Lung (tissue), 12 donors: ENCODE data around the gene RNF227. TPM values are rescaled to one million over a fixed set of nuclear protein-coding genes. Genes with fewer than 3 reads are reported as not detected.
A peak's percentile ranks its signal among the peaks of the same experiment; 100 is the strongest.

Experiments
- ATAC-seq: fragments of 200-7000 bp; cut with Tn5 transposase; one replicate; pipeline ENCODE4 v1.9.1; 2020; ENCODE audit warnings: moderate number of reproducible peaks; ENCODE audit not compliant: insufficient read depth, low FRiP score
- DNase-seq, 3 donors: peaks; one replicate each; pipeline ENCODE4 v3.0.0-alpha.2; 2013 to 2017
- H3K27ac ChIP-seq, 2 donors: one replicate each; pipeline ENCODE4 v1.5.1; 2013; ENCODE audit warnings: mild to moderate bottlenecking in 2 of 2, moderate library complexity in 2 of 2, control low read depth in 1 of 2, inconsistent platforms in 1 of 2, low read depth in 1 of 2, low read length in 1 of 2
- H3K27me3 ChIP-seq, 3 donors: one replicate each; pipeline ENCODE4 v1.5.1; 2013; ENCODE audit warnings: low read length in 2 of 3; ENCODE audit not compliant: control insufficient read depth in 3 of 3, insufficient read depth in 3 of 3
- H3K36me3 ChIP-seq, 4 donors: one replicate each; pipeline ENCODE4 v1.5.1; 2013; ENCODE audit warnings: low read length in 4 of 4, mild to moderate bottlenecking in 1 of 4, moderate library complexity in 1 of 4; ENCODE audit not compliant: control insufficient read depth in 4 of 4, insufficient read depth in 4 of 4
- H3K4me1 ChIP-seq, 5 donors: one replicate each; pipeline ENCODE4 v1.5.1; 2013; ENCODE audit warnings: low read length in 5 of 5, mild to moderate bottlenecking in 2 of 5, moderate library complexity in 1 of 5; ENCODE audit not compliant: control insufficient read depth in 5 of 5, insufficient read depth in 5 of 5
- H3K4me3 ChIP-seq: one replicate; pipeline ENCODE4 v1.5.1; 2013; ENCODE audit warnings: mild to moderate bottlenecking, control low read depth, moderate library complexity
- H3K9ac ChIP-seq, 2 donors: one replicate each; pipeline ENCODE4 v1.5.1; 2013; ENCODE audit warnings: low read length in 2 of 2, control low read depth in 1 of 2; ENCODE audit not compliant: insufficient read depth in 1 of 2
- H3K9me3 ChIP-seq, 4 donors: one replicate each; pipeline ENCODE4 v1.5.1; 2013; ENCODE audit warnings: low read length in 3 of 4, mild to moderate bottlenecking in 1 of 4, moderate library complexity in 1 of 4; ENCODE audit not compliant: control insufficient read depth in 4 of 4, insufficient read depth in 3 of 4
- CTCF ChIP-seq: IDR thresholded peaks from 2 replicates; pipeline ENCODE4 v1.5.1; 2012; ENCODE audit warnings: mild to moderate bottlenecking; ENCODE audit errors: control extremely low read depth, extremely low read depth
- WGBS, 2 donors: extraction: QIAGEN DNeasy Blood & Tissue Kit; methylation state at CpG; one replicate each; pipeline ENCODE4 v1.1.7; 2013; 5-methylcytosine and 5-hydroxymethylcytosine counted together
- polyA plus RNA-seq, 2 donors: library from polyadenylated mRNA; stranded (reverse); fragments of 200-250 nt; gene quantifications; one replicate each; pipeline ENCODE4 v1.2.1, GENCODE V29; 2013
- total RNA-seq, 2 donors: library from RNA; depleted of rRNA in 1 of 2; stranded (reverse); fragments of >200 nt in 1 of 2; gene quantifications; one replicate each; pipeline ENCODE4 v1.2.1, GENCODE V29; 2014 to 2021
- donor health status: control.
- donor health status: control.
- donor health status: Bipolar disorder and iron deficiency.
- donor health status: healthy.
- donor health status: DM: yes; HTN: yes; CAD: no.

Gene RNF227
- total and polyA plus RNA-seq, 4 donors = 4.1 to 8.0 (median 5.7) TPM

GRCh38 chr17:7894866-7895265, 21.2 kb downstream of the RNF227 start:
- Histone ChIP-seq H3K4me3 (no peak overlapping the region), H3K36me3 (peaks cover 0 to 76% (median 60%) of the 10 kb centered on the region in 4 donors), H3K9me3 (no peaks in the 10 kb centered on the region), H3K27me3 (no peaks in the 10 kb centered on the region), H3K4me1 (peaks cover 0 to 10% (median 5%) of the 10 kb centered on the region in 5 donors), H3K9ac (no peak overlapping the region), H3K27ac (no peak overlapping the region)
- DNase-seq (no peak), ATAC-seq (no peak)
- whole genome bisulfite sequencing, 2 donors = 83 to 94% methylated on average over 8 of the region's 8 CpGs
- TF ChIP-seq CTCF = no peak

- no peak for DNase-seq
- H3K9ac ChIP-seq = no peak overlapping the region
- WGBS, 2 donors = 94 to 96% methylated on average over 8 to 9 of the region's 9 CpGs
- H3K4me1 ChIP-seq = peaks cover 0 to 17% (median 11%) of the 10 kb centered on the region in 5 donors
- peaks cover 0 to 70% (median 54%) of the 10 kb centered on the region in 4 donors for H3K36me3 ChIP-seq
- TF ChIP-seq CTCF = no peak
- no peak for ATAC-seq
- no peaks in the 10 kb centered on the region for H3K9me3 ChIP-seq
- no peaks in the 10 kb centered on the region for H3K27me3 ChIP-seq
- H3K4me3 ChIP-seq = no peak overlapping the region
- no peak overlapping the region for H3K27ac ChIP-seq
Measured at GRCh38 chr17:7894226-7894625, 21.9 kb downstream of the RNF227 start.

GRCh38 chr17:7893187-7893880, 22.8 kb downstream of the RNF227 start:
- Histone ChIP-seq H3K27ac (no peak overlapping the region), H3K9ac (no peak overlapping the region), H3K27me3 (no peaks in the 10 kb centered on the region), H3K36me3 (peaks cover 0 to 63% (median 45%) of the 10 kb centered on the region in 4 donors), H3K4me3 (no peak overlapping the region), H3K4me1 (peaks cover 7 to 26% (median 20%) of the 10 kb centered on the region in 5 donors), H3K9me3 (no peaks in the 10 kb centered on the region)
- DNase-seq (peak in 2 of 3 donors; percentile 41 to 47), ATAC-seq (no peak)
- TF ChIP-seq CTCF = no peak
- WGBS, 2 donors = 87 to 91% methylated on average over 15 of the region's 15 CpGs
